IPS-NIHi11 (cell line): ENCODE results near the gene ANO4.
A peak's percentile ranks its signal among the peaks of the same experiment; 100 is the strongest.

Source experiments
- DNase-seq: peaks from one replicate; pipeline ENCODE4 v3.0.0; 2012; ENCODE audit warnings: mixed read lengths, low spot score

Gene ANO4

GRCh38 chr12:100794441-100795173, at the start of gene ANO4:
TSS of gene ANO4 (plus strand) at chr12:100794776. CDS start at chr12:100901786, 107,010 bp downstream.
- peak; percentile 24 for DNase-seq

- no peak for DNase-seq
Observed at GRCh38 chr12:100745378-100746071, 49.1 kb upstream of the ANO4 start.

DNA sequence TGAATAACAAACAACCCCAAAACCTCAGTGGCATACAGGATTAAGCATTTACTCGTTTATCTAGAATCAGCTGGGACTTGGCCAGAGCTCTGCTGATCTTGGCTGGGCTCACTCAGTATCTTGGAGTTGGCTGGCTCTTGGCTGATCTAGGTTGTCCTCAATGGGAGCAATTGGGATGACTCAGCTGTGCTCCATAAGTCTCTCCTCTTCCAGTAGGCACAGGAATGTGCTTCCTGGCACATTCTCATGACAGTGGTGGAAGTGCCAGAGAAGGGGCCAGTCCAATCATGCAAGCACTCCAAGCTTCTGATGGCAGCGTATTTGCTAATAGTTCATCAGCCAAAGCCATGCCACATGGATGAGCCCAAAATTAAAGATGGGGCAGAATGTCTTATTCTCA, 41.7 kb upstream of the ANO4 start:
- no peak for DNase-seq

DNA sequence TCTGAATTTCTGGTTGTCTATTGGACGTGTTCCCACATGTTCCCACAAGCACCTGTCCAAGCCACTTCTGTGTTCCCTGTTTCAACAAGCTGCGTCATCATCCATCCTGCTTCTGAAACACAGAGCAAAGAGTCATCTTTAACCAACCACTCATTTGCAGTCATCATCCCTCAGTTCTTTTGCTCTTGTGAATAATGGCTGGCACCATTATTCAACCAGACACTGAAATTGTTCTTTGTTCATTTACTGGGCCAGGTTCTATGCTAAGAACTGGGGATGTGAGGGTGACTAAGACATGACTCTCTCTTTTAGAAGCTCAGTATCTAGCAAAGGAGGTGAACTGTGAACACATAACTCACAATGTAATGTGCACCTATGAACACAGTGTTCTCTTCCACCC, 40.7 kb upstream of the ANO4 start:
- no peak for DNase-seq

DNA sequence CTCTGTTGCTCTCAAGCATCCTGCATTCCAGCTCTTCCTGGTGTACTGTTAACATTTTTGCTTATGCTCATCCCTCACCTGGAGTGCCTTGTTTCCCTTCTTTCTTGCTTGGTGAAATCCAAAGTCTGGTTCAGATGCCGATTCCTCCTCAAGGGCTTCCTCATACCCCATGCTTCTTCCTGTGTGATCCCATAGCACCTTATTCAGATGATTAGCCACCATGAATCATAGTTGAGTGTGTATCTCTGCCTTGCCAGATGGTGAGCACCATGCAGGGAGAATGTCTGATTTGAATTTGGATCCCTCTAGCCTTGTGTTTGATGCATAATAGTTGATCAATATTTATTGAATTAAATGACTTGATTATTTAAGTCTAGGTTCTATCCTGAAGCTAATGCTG, 39.4 kb upstream of the ANO4 start:
- no peak for DNase-seq

- no peak for DNase-seq
Observed at GRCh38 chr12:100758083-100758482, 36.5 kb upstream of the ANO4 start.

DNA sequence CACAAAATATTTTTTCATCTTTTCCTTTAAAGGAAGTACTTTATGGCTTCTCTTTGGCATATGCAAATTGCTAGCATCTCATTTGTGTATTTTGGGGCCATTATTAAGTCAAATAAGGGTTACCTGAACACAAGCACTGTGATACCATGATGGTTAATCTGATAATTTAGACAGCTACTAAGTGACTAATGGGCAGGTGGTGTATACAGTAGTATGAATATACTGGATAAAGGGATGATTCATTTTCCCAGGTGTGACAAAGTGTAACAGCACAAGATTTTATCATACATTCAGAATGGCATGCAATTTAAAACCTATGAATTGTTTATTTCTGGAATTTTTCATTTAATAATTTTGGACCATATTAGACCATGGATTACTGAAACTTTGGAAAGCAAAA, 27.2 kb upstream of the ANO4 start:
- DNase-seq: no peak

DNA sequence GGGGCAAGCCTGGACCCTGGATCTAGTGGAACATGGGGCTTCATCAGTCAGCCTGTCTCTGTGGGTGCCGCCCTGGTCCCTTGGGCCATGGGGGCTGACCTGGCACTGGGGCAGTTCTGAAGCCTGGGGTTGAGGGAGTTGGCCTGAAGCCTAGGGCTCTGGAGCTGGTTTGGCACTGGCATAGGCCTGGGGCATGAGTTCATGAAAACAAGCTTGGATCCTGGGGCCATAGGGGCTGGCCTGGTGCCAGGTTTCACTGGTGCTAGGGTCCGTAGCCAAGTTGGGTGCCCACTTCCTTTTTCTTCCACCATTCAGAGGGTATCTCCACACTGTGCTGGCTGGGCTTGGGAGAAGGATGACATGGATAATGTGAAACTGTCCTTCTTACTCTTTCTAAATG, 26.6 kb upstream of the ANO4 start:
- DNase-seq: no peak

DNA sequence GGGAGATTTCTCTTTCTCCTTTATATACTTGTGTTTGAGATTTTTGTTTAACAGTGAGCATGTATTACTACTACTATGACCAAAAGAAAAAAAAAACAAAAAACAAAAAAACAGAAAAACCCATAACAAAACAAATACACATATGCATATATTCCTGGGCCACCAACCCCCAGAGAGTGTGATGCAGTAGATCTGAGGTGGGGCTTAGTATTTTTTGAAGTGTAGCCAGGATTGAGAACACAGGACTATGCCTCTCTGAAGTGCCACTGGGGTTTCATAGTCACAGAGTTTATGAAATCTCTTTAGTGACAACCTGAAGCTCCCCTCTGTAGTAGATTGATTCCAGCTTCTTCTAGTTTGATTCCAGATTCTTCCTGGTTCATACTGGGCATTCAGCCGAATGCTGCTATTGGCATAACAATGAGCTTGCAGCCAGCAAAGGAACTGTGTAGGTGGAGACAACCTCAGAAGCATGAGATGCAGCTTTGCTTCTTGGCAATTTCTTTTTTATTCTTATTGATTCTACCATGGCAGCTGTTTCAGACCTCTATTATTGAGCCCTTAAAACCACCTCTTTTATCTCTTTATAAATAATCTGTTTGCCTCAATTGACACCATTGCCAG, 15.5 kb upstream of the ANO4 start:
- no peak for DNase-seq

DNA sequence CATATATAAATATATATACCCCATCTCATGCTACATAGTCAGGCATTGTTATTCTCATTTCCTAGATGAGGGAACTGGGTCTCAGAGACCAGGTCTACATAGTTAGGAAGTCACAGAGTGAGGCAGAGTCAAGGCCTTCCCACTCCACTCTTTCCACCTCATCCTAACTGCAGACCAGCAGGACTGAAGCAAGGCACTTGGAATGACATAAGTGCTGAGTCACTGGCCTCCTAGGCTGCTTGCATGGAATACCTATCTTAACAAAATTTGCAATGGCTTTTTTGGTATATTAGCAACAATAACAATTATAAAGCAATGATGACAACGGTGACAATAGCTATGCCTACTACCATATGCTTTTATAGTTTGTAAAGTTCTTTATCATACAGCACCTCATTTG, 5.4 kb upstream of the ANO4 start:
- no peak for DNase-seq

DNA sequence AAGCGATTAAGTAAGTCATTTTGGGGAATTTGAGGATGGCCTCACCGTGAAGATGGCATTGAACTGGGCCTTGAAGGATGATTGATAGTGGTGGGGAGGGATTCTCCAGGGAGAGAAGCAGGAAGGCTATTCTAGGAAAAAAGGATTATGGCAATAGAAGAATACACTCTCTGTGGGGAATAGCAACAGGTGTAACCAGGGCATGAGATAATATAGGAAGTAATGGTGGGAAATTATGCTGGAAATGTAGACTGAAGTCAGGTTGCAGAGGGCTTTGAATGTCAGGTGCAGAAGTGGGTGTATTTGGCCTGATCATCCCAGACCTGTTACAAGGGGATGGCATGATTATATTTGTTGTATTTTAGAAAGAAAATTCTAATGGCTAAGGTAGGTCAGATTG, 4.6 kb upstream of the ANO4 start:
- no peak for DNase-seq

DNA sequence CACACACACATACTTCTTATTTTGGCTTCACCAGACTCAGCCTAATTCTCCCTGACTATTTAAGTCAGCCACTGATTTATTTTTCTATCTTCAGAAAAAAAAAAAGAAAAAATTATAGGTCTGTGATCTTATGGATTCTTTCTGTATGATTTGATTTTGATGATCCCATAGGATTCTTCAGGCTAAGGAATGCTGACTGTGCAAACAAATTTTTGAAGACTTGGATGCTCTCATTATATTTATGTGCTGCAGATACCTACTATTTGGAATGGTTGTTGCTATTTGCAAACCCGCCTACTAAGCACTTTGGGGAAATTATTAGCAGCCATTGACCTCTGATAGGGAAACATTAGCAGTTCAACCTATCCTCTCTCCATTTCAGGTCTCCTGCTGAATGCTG, 4.0 kb upstream of the ANO4 start:
- DNase-seq: no peak

DNA sequence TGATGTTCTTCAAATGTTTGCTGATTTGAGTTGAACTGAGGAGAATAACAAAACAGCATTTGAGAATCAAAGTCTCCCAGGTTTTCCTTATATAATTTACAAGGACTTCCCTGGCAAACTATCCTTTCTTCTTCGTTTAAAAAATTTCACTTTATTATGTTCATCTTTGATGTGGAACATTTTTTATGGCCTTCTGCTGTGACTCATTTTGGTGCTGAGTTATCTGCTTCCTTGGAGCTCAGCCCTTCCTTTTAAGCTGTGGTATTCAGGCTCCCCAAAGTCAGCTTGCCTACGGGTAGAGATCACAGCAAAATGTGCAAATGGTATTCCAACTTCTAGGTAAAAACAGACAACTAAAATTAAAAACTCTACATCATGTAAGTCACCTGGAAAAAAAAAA, 1.4 kb upstream of the ANO4 start:
- DNase-seq: no peak

DNA sequence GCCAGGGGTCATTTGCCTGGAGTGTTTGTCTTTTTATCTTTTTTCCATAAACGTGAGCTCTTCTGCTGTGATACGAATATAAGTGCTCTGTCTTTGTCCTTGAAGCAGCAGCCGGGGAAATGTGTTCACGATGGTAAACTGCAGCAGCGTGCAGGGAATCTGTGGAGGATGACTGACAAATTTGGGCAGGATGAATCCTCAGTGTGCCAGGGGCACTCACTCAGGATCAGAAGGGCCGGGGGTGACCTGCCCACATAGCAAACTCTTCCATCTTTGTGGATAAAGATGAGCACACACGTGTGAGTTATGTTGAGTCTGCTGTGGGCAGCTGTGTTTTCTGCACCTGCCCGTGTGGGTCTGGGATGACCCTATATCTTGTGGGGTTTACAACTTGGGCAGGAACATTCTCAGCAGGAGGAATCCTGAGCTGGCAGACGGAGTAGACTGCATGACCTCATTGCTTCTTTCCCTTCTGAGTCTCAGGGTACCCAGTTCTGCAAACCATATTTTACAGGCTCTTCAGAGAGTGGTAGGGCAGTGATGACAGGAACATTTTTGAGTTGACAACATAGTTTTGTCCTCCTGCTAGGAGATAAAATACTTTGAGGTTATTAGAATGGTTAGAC, 711 bp downstream of the ANO4 start:
- DNase-seq: no peak

DNA sequence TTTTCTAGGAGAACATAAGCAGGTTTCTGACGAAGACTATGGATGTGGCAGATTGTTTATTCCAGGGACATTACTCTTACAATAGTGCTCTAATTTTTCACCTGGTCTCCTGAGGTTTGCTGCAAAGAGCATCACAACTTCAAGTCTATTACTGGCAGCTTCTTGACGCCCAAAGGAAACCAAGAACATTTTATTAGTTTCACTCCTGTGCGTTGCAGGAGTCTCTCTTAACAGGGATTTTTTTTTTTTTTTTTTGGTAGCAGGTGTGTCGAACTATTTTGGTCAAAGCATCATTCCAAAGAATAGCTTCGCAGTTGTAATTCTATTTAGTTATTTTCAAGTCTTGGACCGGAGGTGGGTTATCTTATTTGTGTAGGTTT, 1.2 kb downstream of the ANO4 start:
- DNase-seq: no peak

DNA sequence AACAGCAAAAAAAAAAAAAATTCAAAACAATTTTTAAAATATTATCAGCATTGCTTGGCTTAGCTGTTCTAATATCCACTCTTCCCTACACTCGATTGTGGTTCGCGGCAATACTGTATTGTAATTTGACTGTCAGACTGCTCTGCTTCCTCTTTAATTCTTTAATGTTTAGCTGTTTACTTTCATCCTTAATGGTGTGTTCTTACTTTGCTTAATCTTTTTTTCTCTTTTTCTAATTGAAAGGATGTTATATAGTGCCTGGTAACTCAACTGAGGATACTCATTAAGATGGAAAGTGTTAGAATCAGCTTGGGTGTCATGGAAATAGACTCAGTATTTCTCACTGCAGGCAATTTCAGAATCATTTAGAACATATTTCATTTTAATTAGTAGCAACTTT, 2.0 kb downstream of the ANO4 start:
- no peak for DNase-seq

DNA sequence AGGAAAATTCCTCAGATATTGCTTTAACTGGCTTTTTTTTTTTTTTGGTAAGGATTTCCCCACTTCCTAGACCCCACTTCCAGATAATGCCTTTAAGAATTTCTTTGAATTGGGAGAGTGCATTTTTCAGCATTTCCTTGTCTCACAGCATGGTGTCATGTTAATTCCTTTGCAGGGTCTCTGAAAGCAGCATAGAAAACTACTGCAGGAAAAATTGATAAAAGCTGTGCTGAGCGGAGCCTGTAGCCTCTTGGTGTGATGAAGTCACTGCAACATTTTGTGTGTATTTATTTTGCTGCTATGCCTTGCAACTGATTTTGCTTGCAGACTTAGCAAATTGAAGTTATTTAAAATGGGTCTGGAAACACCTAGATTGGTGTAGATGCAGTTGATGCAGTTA, 2.7 kb downstream of the ANO4 start:
- DNase-seq: no peak

GRCh38 chr12:100797786-100798185, 3.2 kb downstream of the ANO4 start:
- DNase-seq: no peak

- no peak for DNase-seq
Observed at GRCh38 chr12:100798286-100799160, 3.9 kb downstream of the ANO4 start.

GRCh38 chr12:100799770-100800169, 5.2 kb downstream of the ANO4 start:
- no peak for DNase-seq

DNA sequence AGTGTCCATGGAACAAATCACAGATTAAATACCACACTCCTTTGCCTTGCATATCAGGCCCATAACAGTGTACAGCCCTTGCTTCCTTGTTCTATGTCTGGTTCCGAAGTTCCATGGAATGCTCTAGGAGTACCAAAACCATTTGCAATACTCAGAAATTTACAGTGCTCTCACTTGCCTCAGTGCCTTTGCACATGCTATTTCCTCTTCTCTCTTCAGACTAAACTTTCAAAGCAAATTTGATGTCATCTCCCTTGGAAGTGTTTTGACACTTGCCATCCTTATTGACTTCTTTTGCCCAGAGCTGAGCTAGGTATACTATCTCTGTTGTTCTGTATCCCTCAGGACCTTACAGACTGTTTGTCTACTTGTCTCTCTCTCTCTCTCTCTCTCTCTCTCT, 6.1 kb downstream of the ANO4 start:
- no peak for DNase-seq

GRCh38 chr12:100801320-100801719, 6.7 kb downstream of the ANO4 start:
- no peak for DNase-seq
